ENCODE measurements around the gene PTRH1. TPM values are rescaled to one million over a fixed set of nuclear protein-coding genes. Genes with fewer than 3 reads are reported as not detected.

PTRH1 gene
- total and polyA plus RNA-seq, 10 of the 15 experiments (the other 5 are each of a cell fraction or from before 2014, with no cell fraction given) = 0.69 to 38.4 (median 10.2) TPM

- no peak overlapping the region for H2AFZ ChIP-seq (ENCODE audit: control insufficient read depth, low read depth, low read length)
- ChIA-PET RAD21 (ENCODE audit: unreplicated experiment) (no interaction called here), SMC1A (ENCODE audit: uncharacterized antibody, unreplicated experiment) (no interaction called here), POLR2A (no interaction called here), CTCF (interaction anchor here (0.7 kb wide), 1 partner anchor 40 kb away, joined by 3 read pairs; the partner anchor contains the start of gene TOR2A)
- no peak overlapping the region for H3K27ac ChIP-seq (ENCODE audit: control insufficient read depth, insufficient read depth)
- 68% methylated on average over 9 of the region's 9 CpGs for WGBS (ENCODE audit: insufficient coverage, insufficient replicate concordance, low lambda C conversion rate, missing lambda C conversion rate)
- no peak for TF ChIP-seq TCF12 (IDR thresholded peaks at IDR 0.05; ENCODE audit: low read depth, low read length)
- TF ChIP-seq EZH2 (IDR thresholded peaks at IDR 0.05; ENCODE audit: borderline replicate concordance, control insufficient read depth, low read depth, low read length) = no peak
- TF ChIP-seq, protein P1, sequence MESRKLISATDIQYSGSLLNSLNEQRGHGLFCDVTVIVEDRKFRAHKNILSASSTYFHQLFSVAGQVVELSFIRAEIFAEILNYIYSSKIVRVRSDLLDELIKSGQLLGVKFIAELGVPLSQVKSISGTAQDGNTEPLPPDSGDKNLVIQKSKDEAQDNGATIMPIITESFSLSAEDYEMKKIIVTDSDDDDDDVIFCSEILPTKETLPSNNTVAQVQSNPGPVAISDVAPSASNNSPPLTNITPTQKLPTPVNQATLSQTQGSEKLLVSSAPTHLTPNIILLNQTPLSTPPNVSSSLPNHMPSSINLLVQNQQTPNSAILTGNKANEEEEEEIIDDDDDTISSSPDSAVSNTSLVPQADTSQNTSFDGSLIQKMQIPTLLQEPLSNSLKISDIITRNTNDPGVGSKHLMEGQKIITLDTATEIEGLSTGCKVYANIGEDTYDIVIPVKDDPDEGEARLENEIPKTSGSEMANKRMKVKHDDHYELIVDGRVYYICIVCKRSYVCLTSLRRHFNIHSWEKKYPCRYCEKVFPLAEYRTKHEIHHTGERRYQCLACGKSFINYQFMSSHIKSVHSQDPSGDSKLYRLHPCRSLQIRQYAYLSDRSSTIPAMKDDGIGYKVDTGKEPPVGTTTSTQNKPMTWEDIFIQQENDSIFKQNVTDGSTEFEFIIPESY (IDR thresholded peaks at IDR 0.05) = no peak
- TF ChIP-seq IKZF2 (IDR thresholded peaks at IDR 0.05) = no peak
- TF ChIP-seq BRCA1 (IDR thresholded peaks at IDR 0.05; ENCODE audit: low read depth, low read length) = no peak
- H3K4me3 ChIP-seq = no peak overlapping the region
- H3K79me2 ChIP-seq (ENCODE audit: control insufficient read depth, insufficient read depth, low read length) = no peaks in the 10 kb centered on the region
- intact Hi-C loops (cut with micrococcal nuclease; ENCODE audit: unreplicated experiment) (no loop called here), in situ Hi-C loops (cut with MboI) (no loop called here)
- no peaks in the 10 kb centered on the region for H3K9me3 ChIP-seq (replicated peaks; ENCODE audit: control insufficient read depth, insufficient read depth, low read length)
- no TSS peak for BruUV-seq (replicated peaks)
- DNase-seq (ENCODE audit: low read depth, low spot score) = no peak
- H3K9ac ChIP-seq (ENCODE audit: control insufficient read depth, insufficient read depth, low read length) = no peak overlapping the region
- no peaks in the 10 kb centered on the region for H3K27me3 ChIP-seq (replicated peaks in 1 of 2; ENCODE audit: control insufficient read depth in 2 of 2, insufficient read depth in 2 of 2, low read length in 1 of 2)
- no peak for ATAC-seq
- H3K36me3 ChIP-seq (ENCODE audit: control insufficient read depth in 2 of 2, insufficient read depth in 2 of 2, low read length in 1 of 2) = no peaks in the 10 kb centered on the region
- peaks cover 4% of the 10 kb centered on the region; the same call in 1 of the 2 replicates for H3K4me1 ChIP-seq (ENCODE audit: control insufficient read depth, insufficient read depth, low read length)
- FAIRE-seq = no peak
- H3K4me2 ChIP-seq (ENCODE audit: control insufficient read depth, insufficient read depth) = no peak overlapping the region
- H4K20me1 ChIP-seq (ENCODE audit: control insufficient read depth, insufficient read depth) = no peaks in the 10 kb centered on the region
These were observed 20.4 kb downstream of the PTRH1 start for GRCh38 chr9:127694890-127695720.

Measured in GM12878 (cell line).